HS-27A (cell line): ENCODE measurements around the gene ONECUT3.
"Not testable (repeated sequence)": the region's sequence is repeated elsewhere in the genome, so short reads cannot be mapped to it uniquely, and the experiment has no call there.

Source experiments
- DNase-seq: peaks from one replicate; pipeline ENCODE4 v3.0.0-alpha.2; 2012; ENCODE audit warnings: low read depth, missing footprints

The ONECUT3 gene

DNA sequence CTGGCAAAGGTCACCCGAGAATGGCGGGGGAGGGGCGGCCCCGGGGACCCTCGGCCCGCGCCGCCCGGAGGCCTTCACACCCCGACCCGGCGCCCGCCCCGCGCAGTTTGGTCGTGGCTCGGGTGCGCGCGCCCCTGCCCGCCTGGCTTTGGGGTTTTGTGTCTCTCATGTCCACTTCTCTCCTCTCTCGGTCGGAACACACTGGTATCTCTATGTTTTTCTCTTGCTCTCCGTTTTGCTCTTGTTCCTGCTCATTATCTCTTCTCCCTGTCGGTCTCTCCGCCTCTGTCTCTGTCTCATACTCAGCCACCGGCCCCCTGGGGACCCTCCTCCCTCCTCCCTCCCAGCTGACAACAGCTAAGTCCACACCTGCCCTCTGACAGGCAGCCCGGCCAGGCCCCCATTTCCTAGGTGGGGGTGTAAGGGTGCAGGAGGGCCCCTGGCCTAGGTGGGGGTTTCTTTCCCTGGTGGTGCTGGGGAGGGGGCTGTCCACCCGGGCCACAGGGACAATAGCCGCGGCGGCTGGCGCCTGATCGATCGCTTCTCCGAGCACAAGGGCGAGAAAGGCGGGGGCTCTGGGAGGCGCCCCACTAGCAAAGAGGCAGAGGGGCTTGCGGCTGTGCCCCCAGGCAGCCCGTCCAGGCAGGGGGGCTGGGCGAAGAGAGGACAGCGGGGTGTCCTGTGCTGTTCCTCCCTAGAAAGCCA is 2.3 kb downstream of the ONECUT3 start:
- DNase-seq: no peak

DNA sequence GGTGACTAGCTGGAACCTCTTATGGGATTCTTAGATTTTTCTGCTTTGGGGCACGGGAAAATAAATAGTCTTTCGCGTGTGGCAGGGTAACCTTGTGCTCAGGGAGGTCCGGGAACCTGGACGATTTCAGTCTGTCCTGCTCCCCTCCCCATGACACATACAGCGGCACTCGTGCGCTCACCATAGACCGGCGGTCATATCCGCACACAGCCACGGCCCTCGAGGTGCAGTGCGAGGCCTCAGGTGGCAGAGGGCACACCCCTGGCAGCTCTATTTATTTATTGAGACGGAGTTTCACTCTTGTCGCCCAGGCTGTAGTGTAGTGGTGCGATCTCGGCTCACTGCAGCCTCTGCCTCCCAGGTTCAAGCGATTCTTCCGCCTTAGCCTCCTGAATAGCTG is 3.0 kb downstream of the ONECUT3 start:
- no peak for DNase-seq

DNA sequence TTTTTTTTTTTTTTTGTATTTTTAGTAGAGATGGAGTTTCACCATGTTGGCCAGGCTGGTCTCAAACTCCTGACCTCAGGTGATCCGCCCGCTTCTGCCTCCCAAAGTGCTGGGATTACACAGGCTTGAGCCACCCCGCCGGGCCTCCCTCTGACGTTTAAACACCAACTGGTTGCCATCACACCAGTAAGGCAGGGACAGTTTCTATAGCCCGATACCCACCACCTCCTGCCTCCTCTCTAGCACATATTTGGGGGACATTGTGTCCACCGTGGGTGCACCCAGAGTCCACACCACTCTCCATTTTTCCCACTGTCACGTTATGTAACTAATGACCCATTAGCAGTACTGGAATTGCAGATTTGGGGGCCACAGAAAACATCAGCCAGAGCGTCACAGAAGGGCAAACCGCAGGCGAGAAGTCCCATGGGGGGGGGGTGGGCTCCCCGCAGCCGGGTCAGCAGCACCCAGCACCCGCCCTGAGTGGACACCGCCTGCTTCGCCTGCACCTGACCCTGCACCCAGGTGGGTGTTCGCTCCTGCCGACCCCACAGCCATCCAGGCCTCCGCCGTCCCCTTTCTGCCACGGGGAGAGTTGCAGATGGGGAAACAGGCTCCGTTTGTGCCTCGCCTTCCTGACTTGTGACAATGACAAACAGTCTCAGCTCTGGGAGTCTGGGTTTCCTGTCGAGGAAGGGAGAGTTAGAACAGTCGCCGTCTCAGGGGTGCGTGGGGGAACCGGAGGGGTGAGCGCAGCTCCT is 3.6 kb downstream of the ONECUT3 start:
- DNase-seq: no peak

DNA sequence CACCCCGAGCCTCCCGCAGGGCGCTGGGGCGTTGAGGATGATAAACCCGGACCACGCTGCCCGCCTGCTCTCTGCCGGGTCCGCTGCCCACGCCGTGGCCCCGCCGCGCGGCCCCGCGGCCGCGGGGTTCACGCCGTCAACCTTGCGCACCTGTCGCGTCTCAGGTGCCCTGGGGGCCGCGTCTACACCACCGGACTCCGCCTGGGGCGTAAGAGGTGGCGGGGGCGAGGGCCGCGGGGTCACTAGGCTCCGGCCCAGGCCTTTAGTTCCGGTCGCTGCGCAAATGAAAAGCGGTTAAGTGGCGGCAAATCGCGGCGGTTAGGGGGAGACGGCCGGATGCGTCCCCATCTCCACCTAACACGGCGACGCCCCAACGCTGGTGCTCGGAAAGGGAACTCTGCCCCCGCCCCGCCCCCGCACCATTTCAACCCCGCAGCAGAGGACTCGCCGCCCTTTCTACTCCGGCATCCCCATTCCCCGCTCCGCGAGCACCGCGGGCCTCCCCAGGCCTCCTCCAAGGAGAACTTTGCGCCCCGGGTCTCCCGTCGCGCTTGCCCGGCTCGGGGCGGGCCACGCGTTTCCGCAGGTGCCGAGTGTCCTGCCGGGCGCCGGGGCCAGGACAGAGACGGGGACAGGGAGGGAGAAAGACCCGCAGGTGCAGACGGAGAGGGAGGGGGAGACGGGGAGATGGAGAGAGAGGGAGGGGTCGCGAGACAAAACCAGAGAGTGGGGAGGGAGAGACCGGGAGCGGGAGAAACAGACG is 4.3 kb downstream of the ONECUT3 start:
- DNase-seq: no peak

DNA sequence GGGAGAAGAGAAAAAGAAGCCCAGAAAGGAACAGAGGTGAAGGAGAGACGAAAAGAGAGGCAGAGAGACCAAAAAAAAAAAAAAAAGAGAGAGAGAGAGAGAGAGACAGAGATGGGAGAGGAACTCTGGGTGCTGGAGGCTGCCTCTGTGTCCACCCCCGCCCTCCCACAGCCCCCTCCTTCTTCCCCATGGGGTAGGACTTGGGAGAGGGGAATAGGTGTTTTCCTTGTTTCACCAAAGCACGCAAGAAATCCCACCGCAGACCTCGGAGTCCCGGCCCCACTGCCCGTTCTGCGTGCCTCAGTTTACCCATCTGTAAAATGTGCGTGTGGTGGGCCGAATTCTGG is 4.9 kb downstream of the ONECUT3 start:
- DNase-seq: no peak

DNA sequence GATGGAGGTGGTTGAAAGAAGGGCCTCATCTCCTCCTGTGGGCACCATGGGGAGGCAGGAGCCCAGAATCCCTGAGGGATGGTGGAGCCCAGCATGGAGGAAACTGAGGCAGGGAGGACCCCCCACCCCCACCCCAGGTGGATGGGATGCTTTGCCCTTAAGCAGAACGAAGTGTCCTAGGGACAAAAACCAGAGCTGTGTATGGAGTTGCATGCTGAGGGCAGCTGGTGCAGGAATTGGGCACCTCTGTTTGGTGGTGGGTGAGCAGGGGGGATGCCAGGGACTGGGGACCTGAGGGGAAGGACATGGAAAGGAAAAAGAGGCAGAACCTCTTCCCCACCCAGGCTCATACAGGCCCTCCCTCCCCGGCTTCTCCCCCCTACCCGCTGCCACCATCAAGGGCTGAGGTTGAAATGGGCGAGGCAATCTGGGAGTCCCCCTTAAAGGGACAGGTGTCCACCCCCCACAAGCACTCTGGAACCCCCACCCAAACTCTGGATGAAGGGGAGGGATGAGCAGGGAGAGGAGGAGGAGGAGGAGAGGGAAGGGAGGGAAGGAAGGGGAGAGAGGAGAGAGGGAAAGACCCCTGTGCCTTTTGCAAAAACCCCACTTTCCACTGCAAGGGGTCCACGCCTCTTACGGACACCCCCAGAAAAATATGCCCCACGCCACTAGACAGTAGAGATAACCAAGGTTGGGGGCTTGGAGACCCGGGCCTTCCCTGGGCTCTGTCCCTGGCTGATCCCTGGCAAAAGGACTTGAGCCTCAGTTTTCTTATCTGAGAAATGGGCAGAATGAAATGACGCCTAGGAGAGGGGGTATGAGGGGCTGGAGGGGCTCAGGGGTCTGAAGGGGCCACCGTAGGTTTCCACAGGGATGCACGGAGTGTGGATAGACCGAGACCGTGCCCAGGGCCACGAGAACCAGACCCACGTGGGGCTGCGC is 5.9 kb downstream of the ONECUT3 start:
- DNase-seq: no peak

DNA sequence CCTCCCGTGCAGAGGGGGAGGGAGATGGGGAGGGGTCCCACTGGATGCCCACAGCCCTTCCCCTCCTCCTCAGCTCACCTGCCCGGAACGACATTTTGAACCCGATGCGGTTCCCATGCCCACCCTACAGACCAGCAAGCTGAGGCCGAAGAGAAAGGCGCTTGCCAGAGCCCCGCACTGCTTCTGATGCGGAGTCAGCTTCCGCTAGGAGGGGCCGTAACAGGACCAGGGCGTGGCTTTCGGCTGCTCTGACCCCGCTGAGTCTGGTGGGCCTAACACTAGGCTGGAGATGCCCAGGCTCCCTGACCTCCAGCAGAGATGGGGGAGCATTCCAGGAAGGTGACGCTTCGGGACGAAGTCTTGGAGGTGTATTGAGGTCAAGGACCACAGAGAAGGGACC is 6.7 kb downstream of the ONECUT3 start:
- no peak for DNase-seq

DNA sequence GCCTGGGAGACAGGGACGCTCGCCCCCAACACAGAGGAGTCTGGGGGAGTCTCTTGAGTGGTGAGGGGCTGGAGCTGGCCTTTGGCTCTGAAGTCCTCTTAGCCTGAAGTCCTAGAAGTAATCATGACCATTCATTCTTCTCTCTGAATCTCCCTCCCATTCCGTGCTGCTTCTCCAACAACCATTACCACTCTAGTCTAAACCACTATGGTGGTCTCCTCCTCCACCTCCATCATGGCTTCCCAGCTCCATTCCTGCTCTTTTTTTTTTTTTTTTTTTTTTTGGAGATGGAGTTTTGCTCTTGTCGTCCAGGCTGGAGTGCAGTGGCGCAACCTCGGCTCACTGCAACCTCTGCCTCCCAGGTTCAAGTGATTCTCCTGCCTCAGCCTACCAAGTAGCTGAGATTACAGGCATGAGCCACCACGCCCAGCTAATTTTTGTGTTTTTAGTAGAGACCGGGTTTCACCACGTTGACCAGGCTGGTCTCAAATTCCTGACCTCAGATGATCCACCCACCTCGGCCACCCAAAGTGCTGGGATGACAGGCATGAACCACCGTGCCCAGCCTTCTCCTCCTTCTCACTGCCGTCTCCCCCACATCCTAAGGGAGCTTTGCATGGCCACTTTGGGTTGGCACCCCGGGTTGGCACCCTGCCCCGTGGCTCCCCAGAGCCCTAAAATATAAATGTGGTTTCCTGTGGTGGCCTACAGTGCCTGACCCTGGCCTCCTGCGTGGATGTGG is 7.7 kb downstream of the ONECUT3 start:
- not testable (repeated sequence) for DNase-seq

DNA sequence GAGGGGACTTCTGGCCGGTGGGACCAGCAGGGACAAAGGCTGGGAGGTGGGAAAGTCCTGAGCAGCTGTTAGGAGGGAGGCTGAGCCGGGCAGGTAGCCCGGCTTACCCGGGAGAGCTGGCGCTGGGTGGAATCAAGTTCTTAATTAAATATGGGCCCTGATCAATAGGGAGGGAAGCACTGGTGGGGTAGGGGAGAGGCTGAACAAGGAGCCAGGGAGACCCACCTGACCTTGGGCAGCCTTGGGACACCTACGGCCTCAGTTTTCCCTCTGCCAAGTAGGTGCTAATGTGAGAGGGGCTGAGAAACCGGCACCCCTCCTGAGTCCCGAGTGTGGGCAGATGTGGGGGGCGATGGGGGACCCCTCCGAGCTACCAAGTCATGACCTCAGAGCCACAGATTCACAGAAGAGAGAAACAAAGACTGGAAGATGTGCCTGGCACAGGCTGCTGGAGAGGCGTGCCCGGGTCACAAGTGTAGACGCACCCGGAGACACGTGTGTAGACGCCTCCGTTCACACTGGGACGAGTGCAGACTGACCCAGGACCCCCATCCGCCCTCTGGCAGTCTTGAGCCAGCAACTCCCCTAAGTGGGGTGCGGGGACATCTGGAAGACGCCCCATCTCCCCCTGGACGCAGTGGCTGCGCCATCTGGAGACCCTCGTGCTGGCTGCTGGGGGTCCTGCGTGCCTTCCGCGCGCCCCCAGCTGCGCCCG is 8.4 kb downstream of the ONECUT3 start:
- DNase-seq: no peak

DNA sequence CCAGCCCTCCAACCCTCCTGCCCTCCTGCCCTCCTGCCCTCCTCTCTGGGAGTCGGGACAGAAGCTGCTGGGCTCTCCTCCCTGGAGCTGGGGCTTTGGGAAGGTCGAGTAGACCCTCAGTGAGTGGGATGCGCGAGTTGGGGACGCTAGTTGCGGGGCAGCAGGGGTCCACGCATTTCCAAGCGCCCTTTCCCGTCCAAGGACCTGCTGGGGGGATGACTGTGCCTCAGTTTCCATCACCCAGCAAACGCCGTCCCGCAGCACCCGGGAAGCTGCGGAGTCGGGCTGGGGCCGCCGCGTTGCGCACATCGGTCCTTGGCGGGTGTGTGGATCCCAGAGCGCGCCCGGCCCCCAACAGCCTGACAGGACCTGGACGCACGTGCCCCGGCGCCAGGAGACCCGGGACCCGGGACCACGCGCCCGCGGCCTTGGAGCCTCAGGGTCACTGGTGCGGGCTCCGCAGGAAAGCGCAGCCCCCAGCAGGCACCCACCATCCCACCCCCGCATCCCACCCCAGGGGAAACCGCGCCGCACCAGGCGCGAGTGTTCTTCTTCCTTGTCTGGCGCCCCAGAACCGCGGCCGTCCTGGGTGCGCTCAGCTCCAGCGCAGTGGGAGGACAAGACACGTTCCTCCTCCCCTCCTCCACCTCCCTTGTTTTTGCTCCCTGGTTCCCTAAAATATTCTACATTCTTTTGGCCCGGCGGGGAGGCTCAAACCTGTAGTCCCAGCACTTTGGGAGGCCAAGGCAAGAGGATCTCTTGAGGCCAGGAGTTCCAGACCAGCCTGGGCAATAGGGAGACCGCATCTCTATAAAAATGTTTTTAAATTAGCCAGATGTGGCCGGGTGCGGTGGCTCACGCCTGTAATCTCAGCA is 9.2 kb downstream of the ONECUT3 start:
- DNase-seq: no peak

DNA sequence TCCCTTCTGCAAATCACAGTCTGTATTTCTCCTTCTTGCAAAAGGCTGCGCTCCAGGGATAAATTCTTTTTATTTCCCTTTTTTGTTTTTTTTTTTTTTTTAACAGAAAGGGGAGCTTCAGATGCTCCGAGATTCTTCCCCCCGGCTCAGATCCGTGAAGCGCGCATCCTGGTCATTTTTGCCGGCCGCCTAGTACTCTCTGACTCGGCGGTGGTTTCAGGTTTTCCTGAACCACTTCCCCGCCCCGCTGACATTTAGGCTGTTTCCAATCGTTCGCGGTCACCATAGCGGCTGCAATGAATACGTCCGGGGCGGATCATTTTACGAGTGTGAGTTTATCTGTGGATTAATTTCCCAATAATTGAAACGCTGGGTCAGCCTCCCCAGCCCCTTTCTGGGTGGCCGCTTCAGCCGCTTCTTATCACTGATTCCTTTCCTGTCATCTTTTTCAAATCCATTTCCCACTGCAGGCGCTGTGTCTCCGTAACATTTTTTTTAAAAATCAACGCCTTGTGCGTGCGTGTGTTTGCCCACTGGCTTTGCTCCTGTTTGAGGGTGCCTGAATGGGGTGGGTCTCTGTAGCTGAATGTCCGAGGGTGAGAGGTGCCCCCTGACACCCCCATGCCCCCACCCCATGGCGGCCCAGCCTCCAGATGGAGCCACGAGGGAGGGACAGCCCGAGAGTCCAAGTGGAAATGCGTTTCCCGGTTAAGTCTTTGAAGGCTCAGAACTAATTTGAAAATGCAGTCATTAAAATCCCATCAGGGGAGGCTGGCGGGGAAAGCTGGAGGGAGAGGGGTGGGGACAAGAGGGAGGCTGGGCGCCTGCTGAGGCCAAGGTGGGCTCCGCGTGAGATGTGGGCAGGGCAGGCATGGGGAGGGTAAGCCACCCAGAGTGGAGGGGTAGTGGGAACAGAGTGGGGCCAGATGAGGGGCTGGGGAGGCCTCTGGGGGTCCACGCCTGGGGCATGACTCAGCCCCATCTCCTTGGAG is 10.6 kb downstream of the ONECUT3 start:
- no peak for DNase-seq

DNA sequence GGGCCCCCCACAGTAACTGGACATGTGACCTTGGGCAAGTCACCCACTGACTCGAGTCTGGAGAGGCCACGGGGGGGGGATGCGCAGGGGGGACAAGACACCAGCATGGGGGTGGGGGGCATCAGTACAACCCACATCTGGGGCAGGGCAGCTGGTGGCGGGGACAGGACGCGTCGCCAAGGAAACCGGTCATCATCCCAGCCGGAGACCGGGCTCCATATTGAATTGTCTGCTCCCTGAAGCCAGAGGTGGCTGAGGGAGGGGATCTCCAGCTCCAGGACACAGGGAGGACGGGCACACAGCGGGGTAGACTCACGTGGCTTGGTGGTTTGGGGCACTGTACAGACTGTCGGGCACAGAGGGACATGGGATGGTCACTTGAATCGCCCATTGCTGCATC is 11.4 kb downstream of the ONECUT3 start:
- no peak for DNase-seq

DNA sequence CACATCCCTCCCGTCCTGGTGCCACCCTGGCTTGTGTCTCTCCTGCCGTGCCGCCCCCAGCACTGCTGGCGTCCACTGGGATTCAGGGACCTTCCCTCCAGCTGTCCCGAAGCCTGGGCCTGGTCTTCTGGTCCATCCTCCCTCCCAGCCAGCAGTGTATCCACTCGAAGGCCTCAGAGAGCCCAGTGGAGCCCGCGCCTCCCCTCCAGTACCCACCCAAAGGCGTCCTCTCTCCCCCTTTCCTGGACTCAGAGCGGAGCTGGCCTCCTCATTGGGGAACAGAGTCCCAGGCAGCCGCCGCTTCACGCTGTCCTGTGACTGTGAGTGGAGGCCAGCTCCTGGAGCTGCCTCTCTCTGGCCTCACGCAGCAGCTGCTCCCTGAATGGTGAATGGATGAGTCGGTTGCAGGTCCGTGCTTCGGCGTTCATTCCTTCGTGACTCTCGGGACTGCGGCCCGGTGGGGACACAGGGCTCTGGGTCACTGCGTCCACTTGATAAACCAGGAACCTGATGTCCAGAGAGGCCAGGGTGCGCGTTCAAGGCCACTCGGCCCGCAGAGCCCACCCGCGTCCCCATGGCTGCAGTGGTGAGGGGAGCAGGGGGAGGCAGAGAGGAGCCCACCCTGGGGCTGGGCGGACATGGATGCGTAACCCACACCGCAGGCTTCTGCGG is 12.1 kb downstream of the ONECUT3 start:
- DNase-seq: no peak

DNA sequence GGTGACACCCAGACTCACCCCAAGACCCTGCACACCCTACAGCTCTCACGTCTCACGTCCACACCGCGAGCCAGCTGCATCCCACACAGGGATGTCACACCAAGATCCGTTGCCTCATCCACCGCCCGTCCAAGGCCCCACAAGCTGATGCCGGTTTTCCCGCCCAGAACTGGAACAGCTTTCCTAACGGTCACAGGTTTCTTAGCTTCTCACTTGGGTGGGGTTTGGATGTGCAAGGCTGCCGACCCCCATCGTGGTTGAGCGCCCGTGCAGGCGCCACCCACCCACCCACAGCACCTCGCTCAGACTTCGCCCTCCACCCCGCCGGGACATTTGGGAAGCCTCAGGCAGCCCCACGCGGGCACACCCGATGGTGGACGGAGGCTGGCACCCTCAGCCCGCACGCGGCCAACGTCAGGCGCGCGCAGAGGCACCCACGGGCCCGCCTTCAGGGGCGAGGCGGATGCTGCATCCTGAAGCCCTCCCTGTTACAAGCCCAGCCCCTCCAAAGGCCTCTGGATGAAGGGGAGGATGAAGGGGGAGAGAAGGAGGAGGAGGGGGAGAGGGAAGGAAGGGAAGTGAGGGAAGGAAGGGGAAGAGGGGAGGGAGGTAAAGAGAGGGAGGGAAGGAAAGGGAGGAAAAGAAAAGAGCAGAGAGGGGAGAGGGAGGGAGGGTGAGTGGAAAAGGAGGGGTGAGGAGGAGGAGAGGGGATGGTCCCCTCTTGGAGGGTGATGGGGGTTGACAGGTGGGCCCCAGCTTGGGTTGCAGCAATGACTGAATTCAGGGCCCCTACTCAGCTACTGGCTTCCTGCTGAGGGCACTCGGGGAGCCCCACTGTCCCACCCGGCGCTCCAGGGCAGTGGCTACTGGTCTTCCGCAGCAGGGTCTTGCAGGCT is 12.8 kb downstream of the ONECUT3 start:
- DNase-seq: no peak

DNA sequence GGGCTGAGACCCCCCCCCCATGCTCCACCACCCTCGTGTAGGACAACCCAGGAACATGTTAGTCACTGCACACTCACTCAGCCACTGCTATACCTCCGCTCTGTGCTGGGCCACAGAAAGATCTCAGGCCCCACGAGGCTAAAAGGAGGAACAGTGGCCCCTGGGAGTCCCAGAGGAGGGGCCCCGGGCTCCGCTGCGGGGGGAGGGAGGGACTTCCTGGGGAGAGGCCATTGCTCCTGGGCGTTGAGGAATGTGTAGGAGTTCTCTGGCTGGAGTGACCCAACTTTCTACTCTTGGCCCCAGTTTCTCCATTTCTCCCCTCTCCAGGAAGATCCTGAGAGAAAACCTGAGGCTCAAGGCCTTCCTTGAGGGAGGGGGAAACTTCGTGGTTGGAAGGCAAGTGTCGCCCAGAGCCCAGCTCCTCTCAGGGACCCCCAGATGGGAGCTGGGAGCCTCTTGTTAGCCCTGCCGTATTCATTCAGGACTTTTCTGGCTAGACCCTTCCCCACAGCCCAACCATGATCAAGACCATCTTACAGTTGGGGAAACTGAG is 13.6 kb downstream of the ONECUT3 start:
- DNase-seq: no peak

DNA sequence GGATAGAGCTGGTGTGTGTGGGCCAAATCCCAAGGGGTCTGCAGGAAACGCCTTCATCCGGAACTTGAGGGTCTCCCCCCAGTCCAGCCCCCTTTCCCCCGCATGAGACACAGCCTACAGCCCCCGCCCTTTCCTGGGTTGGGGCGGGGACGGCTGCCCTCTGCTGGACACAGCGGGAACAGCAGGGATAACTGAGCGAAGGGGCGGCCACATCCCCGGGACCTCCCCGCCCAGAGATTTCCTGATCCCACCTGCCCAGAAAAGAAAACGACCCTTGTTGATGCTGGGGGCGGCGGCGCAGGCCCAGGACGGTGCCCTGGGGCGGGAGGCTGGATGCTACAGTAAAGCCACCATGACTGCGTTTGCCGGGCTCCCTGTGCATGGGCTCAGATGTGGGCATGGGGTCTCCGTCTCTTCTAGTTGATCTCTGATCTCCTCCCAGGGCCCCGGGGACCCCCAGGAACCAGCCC is 14.2 kb downstream of the ONECUT3 start:
- DNase-seq: no peak
